ENCODE measurements around the gene NMUR1.

- TF ChIP-seq CTCF (conservative IDR thresholded peaks at IDR 0.05; ENCODE audit: low read depth in 2 of 2) (no peak), REST (IDR thresholded peaks at IDR 0.05; ENCODE audit: unreplicated experiment) (no peak), EZH2phosphoT487 (IDR thresholded peaks at IDR 0.05; ENCODE audit: unreplicated experiment) (no peak), POLR2AphosphoS5 (IDR thresholded peaks at IDR 0.05; ENCODE audit: low read depth) (no peak), ZNF462 (CRISPR knock-in tag; IDR thresholded peaks at IDR 0.05) (no peak), NANOG (IDR thresholded peaks at IDR 0.05; ENCODE audit: borderline replicate concordance) (no peak), EZH2 (IDR thresholded peaks at IDR 0.05; ENCODE audit: low read depth, unreplicated experiment) (no peak), CREB1 (CRISPR knock-in tag; IDR thresholded peaks at IDR 0.05; ENCODE audit: low read depth) (no peak), ETS1 (IDR thresholded peaks at IDR 0.05) (no peak), JUNB (IDR thresholded peaks at IDR 0.05; ENCODE audit: unreplicated experiment) (no peak), STAT1 (IDR thresholded peaks at IDR 0.05; ENCODE audit: unreplicated experiment) (no peak)
Measured at GRCh38 chr2:231549446-231550239, 19.4 kb upstream of the NMUR1 start.
